GM19463 (cell line): ENCODE measurements around the gene SNRPD2.
A peak's percentile ranks its signal among the peaks of the same experiment; 100 is the strongest.
"Not testable (repeated sequence)": the region's sequence is repeated elsewhere in the genome, so short reads cannot be mapped to it uniquely, and the experiment has no call there.

Experiments used
- ATAC-seq: cut with Tn5 transposase; IDR thresholded peaks from one replicate; pipeline ENCODE4 v1.9.1; 2021; ENCODE audit warnings: mild to moderate bottlenecking, moderate library complexity; ENCODE audit not compliant: unreplicated experiment

SNRPD2 gene

DNA sequence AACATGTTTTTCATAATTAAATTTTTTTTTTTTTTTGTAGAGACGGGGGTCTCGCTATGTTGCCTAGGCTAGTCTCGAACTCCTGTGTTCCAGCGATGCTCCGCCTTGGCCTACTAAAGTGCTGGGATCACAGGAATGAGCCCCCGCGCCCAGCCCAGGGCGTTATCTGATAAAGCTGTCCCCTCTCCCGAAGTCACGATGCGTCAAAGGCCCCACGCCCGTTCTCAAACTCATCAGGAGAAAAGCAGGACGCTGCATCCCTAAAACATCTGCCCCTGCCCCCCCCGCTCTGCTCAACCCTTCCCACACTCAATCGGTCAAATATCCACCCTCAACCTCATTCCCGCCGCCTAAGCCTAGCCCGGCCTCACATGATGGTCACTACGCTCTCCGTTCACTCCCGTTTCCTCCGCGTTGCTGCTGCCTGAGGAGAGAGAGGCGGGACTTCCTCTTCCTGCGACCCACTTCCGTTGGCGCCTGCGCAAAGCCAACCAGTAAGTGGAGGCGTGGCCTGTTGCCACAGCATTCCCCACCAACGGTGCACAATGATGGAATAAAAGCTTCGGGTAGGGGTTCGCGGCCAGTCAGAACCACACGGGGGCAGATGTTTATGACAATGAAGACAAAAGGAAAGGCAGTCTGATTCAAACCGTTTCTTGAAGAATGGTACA is at the start of gene SNRPD2:
Gene SNRPD2 (minus strand): TSS at position 438 of the 671 bp plus-strand sequence. CDS start 65 bp downstream, at position 373.
- peak; percentile 39 for ATAC-seq

DNA sequence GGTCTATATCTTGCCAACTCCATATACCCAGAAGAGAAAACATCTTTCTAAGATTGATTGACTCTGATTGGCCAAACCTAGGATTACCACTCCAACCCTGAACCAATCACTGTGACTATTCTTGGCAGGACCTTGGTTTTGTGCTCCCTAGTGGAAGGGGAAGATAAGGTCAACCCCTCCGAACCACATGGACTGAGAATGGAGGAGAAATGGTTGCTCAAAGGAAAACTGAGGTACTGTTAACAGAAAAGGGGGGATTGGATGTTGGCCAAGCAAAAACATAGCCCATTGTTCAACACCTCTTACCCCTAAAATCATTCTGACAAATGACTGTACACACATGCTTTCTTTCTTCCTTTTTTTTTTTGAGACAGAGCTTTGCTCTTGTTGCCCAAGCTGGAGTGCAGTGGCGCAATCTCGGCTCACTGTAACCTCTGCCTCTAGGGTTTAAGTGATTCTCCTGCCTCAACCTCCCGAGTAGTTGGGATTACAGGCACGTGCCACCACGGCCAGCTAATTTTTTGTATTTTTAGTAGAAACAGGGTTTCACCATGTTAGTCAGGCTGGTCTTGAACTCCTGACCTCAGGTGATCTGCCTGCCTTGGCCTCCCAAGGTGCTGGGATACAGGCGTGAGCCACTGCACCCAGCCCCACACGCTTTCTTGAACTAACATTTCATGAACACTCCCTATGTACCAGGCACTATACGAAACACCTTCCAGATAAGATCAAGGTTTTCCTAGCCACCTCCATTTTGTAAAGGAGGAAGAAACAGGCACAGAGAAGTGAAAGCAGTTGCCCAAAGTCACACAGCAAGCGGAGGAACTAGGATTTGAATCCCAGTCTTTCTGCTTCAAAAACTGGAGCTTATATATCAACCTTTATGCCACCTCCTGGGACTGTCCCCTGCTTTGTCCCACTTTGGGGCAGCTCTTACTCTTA is 48.0 kb upstream of the SNRPD2 start:
- no peak for ATAC-seq

DNA sequence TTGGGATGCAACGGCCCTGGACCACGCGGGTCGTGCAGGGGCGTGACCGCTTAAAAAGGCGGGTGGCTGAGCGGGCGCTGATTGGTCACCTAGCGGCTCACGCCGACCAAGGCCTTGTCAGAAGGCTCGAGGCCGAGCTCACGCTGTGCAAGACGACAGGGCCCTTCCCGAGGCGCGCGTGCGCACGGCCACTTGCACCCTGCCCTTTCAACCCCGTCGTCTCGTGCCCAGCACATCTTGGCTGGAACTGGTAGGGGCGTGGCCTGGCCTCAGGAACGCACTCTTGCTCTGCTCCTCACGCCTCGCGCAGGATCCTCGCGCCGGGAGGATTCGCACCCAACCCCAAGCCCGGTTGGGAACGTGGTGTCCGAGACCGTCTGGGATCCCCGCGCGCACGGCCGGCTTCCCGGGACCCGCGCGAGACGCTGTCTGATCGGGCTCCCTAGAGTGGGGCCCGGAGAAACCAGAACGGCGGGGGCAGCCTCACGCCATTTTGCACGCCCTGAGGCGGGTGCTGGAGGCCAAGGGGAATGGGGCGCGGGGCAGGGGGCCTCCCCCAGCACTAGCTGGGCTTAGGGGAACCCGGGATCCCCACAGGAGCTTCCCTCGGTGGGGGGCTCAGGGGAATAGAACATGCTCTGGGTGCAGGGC is 41.5 kb upstream of the SNRPD2 start, which contains the start of gene MEIOSIN:
Gene MEIOSIN (plus strand): TSS at position 280 of the 651 bp plus-strand sequence. CDS start 1,938 bp downstream, outside the sequence.
- no peak for ATAC-seq

DNA sequence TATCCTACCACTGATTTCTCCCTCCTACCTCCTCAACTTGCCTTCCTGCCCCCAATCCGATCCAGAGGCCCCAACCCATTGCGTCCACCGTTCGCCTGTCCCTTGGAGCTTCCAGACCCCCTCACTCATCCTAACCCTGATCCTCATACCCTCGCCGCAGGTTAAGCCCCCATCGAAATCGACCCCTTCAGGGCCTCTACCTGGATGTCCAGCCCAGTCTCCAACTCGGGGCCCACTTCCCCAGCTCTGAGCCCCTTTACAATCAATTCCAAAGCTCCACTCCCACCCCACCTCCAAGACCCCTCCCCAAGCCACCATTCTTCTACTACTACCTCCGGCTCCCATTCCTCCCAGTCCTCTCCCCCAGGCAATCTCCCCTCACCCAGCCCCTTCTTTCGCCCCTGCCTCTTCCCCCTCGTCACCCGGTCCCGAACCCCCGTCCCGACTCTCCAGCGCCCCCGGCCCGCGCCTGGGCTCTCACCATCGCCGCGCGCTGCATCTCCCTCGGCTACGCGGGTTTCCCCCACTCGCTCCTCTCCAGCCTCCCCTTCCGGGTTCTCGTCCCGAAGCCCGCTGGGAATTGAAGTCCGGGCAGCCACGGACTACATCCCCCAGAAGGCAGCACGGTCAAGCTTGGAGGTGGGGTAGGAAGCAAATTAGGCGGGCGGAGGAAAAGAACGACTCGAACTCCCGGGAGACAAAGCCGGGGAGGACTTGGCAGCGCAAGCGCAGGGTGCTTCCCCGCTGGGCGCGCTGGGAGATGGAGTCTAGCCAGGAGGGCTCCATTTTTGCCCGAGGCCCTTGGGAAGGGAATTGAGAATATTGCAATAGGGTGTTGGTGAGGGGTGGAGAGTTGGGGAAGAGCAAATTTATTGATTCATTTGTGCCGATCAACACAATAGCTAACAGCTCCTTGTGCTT is 38.9 kb upstream of the SNRPD2 start, which contains the start of gene FBXO46:
Gene FBXO46 (minus strand): TSS at position 529 of the 921 bp plus-strand sequence. CDS start 17,401 bp downstream, outside the sequence.
- peak; percentile 87 for ATAC-seq

DNA sequence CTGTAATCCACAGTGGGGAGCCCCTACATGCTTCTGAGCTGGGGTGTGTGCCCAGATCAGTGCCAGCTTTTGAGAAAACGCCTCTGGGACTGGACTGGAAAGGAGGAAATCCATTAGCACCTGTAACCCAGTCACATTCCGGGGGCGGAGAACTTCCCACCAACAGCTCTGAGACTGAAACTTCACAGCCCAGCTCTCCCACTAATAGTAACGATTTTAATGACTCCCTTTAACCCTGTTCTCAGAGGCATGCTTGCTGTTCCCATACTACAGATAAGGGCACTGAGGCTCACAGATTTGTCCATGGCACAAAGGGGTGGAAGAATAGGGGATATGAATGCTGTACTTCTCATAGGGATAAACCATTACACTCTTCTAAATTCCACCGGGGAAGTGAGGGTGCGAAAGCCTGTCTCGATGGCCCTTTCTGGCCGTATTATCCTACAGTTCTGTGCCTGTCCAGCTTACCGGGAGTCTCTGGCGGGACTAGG is 38.1 kb upstream of the SNRPD2 start:
- no peak for ATAC-seq

DNA sequence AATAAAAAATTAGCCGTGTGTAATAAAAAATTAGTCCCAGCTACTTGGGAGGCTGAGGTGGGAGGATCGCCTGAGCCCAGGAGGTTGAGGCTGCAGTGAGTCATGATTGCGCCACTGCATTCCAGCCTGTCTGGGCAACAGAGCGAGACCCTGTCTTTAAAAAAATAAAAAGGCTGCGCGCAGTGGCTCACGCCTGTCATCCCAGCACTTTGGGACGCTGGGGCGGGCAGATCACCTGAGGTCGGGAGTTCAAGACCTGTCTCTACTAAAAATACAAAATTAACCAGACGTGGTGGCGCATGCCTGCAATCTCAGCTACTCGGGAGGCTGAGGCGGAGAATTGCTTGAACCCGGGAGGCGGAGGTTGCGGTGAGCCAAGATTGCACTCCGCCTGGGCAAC is 36.9 kb upstream of the SNRPD2 start:
- ATAC-seq, result not testable (repeated sequence)

DNA sequence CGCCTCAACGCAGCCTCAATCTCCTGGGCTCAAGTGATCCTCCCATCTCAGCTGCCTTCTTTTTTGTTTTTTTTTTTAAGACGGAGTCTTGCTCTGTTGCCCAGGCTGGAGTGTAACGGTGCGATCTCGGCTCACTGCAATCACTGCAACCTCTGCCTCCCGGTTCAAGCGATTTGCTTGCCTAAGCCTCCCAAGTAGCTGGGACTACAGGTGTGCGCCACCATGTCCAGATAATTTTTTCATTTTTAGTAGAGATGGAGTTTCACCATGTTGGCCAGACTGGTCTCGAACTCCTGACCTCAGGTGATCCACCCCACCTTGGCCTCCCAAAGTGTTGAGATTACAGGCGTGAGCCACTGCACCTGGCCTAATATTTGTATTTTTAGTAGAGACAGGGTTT is 28.3 kb upstream of the SNRPD2 start:
- not testable (repeated sequence) for ATAC-seq

DNA sequence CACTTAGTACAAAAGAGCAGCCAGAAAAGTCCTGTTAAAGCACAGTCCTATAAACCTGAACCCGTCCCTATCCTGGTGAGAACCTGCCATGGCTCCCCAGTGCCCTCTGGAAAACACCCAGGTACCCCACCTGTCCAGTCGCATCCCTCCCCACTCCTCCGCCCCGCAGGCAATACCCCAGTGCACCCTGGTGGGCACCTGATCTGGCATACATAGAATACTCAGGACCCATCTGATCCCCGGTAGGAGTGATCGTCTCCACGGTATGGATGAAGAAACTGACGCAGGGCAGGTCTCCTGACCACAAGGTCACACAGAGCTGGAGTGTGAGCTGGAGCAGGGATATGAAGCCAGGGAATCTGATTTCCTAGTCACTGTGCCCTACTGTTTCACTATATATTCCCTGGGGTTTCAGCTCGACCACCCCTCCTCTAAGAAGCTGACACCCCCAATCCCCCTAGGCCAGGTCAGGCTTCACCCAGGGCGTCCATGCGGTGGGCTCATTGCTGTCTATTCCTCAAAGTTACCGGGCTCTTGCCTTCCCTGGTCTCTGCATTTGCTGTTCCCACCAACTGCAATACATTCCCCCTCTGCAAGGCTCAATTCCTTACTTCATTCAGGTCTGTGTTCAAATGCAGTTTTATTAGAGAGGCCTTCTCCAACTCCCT is 26.4 kb upstream of the SNRPD2 start:
- no peak for ATAC-seq

DNA sequence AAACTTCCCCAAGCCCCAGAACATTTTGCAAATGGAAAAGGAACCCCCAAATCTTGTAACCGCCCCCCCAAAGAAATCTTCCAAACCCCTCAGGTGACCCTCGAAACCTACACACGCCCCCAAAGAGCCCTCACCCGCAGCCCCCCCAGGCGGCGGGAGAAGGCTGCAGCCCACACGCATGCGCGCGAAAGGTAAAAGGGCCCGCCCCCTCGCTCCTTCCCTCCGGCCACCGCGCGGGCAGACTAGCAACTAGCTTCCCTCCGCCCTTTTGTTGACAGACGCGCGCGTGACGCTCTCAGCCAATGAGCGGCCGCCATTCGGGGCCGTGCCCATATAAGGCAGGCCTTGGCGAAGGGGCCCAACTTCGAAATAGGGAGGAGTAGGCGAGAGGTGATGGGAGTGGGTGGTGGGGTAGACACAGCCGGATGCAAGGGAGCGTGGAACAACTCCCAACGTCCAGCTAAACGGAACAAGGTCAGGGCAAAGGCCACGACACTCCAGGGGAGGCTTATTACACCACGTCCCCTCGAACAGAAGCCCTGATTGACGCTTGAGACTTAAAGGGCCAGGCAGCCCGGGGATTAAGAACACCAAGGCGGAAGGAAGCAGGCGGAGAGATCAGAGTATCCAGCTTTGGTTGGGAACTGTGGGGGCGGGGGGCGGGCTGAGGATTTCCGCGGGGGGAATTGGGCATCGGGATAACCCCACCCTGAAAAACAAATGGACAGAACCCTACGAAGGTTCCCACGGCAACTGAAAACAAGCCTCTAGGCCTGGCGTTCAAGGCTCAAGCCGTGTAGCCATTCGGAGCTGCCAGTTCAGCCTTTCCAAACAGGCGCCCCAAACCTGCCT is 25.6 kb upstream of the SNRPD2 start:
- peak; percentile 89 for ATAC-seq

DNA sequence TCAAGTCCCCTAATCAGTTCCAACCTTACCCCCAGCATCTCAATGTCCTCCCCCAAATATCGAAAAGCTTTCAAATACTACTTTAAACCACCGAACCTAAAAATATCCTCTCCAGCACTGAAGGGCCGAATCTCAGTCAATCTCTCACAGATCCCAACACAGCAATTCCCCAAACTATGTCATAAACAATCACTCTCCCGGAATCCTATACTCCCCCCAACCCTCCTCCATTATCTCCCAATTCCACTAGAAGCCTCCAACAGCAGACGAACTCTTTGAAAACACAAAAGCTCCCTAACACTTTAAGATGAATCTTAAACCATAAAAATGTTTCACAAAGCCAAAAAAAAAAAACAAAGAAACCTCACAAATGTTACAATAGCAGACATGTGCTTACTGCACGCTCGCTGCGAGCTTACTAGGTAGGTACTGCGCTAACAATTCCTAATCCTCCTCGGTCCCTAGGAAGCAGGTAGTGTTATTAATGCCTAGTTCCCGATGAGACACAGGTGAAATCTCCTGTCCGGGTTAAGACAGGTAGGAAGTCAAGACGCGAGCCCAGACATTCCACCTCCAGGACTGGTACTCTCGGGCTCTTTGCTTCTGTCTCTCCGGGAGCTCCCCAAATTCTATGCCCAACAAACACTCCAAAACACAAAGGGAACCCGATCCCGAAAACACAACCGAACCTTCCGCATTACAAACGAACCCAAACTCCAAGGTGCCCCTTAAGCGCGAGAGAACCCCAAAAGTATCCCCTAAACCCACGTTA is 24.8 kb upstream of the SNRPD2 start:
- no peak for ATAC-seq

DNA sequence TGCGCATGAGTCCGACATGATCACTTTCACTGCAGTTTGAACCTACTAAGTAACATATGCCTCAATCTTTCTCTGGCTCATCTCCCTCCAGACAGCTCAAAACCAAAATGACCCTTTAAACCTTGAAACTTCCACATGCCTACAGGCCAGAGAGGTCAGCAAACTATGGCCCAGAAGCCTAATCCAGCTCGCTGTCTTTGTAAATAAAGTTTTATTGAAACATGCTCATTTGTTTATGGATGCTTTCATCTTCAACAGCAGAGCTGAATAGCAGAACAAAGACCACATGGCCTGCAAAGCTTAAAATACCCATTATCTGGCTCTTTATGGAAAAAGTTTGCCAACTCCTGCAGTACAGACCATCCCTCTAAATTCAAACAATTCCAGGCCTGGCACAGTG is 23.4 kb upstream of the SNRPD2 start:
- no peak for ATAC-seq

DNA sequence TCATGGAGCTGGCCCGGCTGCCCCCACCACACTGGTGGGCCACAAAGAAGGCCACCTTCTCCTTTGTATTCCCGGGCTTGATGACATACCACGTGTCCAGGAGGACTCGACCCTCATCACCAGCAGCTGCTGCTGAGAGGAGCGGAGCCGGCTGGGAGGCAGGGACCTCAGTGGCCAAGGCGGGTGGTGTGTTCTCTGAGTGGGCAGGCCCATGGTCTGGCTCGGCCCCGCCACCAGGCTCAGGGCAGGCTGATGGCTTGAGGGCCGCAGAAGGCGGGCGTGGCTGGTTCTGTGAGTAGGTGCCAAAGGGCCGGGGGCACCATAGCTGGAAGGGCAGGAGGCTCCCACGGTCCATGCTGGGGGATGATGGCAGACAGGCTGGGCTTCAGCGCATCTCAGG is 21.4 kb upstream of the SNRPD2 start:
- no peak for ATAC-seq

DNA sequence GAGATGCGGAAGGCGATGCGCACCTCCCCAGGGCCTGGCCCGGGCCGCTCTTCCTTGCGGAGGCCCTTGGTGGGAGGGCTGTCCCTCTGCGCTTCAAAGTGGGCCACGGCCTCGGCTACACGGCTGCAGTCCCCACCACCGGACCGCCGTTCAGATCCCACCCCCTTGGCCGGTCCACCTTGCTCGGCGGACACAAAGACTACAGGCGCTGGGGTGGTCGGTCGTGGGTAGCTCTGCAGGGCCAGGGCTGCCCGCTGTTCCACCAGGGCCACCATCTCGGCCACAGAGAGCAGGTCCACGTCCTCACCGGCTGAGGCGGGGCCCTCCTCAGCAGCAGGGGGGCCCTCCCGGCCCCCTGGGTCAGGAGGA is 20.9 kb upstream of the SNRPD2 start:
- ATAC-seq, result no peak

DNA sequence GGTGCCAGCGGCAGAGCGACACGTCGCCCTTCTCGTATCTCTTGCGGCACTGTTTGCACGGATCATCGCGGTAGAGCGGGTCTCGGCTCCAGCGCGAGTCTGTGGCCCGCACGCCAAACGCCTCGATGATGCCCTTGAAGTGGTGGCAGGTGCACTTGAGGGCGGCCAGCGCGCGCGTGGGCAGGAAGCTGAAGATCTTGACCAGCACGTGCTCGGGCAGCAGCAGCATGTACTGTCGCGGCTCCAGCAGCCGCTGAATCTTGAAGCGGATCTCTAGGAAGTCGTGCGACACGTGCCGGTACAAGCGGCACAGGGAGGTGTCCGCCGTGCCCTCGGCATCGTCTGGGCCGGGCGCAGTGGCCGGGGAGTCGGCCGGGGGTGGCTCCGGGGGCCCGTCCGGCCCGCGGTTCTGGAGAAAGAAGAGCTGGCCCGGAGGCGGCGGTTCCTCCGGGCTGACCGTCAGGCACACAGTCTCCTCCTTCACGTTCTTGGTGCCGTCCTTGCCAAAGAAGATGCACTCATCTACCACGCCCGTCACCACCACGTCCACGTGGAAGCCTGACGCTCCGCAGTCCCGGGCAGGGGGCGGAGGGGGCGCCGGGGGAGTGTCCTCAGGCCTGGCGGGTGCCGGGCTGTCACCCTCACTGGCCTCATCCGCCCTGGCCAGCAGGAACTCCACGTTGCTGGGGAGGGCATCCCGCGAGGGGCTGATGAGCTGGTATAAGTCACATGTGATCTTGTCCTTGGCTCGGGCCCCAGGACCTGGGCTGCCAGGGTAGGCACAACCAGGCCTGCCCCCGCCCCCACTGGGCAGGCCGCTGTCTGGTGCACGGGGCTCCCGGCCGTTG is 20.3 kb upstream of the SNRPD2 start:
- no peak for ATAC-seq

DNA sequence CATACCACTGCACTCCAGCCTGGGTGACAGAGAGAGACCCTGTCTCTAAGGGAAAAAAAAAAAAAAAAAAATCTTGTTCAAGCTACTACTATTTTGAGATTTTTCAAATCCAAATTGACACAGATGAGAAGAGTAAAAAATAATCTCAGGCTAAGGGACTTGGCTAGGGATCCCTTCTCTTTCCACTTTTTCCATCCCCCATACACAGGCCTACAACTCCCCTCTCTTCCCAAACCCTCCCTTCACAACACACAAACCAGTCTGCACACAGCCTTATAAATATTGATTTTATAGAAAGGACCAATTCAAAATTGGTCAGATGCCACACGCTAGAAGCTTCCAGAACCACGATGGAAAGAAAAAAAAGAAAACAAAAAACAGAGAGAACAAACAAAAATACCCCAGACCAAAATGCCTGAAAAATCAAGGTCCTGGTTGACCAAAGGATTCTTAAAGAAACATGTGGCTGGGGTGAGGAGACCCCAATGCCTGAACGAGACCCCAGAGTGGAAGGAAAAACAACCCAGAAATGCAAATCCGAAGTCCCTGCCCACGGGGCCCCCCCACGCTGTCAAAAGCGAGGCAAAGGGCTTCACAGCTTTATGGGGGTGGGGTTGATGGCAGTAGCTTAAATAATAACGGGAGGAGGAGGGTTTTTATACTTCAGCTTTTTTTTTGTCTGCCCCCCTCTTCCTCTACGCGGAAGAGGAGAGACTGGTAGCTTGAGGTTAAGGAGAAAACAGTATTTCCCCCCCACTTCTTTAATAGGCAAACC is 18.8 kb upstream of the SNRPD2 start:
- ATAC-seq, result no peak

DNA sequence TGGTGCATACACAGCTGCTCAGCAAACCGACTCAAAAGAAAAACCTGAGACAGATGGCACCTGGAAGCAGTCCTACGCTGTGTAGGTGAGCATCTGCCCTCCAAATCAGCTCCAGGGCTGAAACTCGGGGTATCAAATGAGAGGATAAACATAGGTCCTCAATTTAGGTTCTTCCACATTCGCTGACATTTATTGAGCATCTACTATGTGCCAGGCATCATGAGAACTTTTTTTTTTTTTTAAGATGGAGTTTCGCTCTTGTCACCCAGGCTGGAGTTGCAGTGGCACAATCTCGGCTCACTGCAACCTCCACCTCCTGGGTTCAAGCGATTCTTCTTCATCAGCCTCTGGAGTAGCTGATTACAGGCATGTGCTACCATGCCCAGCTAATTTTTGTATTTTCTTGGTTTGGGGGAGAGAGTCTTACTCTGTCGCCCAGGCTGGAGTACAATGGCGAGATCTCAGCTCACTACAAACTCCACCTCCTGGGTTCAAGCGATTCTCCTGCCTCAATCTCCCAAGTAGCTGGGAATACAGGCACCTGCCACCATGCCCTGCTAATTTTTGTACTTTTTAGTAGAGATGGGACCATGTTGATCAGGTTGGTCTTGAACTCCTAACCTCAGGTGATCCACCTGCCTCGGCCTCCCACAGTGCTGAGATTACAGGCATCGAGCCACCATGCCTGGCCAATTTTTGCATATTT is 14.1 kb upstream of the SNRPD2 start:
- ATAC-seq, result no peak
